GM12878 (cell line): ENCODE measurements around the gene RAB36. TPM values are rescaled to one million over a fixed set of nuclear protein-coding genes. Genes with fewer than 3 reads are reported as not detected.
A peak's percentile ranks its signal among the peaks of the same experiment; 100 is the strongest.

ENCODE experiments used
- ATAC-seq: fragments of 200-7000 bp; cut with Tn5 transposase; 3 replicates; pipeline ENCODE4 v1.9.1; 2020; ENCODE audit warnings: mild to moderate bottlenecking, moderate library complexity
- BruUV-seq: library from RNA; stranded (reverse); fragments of 400-500 nt; replicated peaks from 2 replicates; lab custom pipeline; 2021; lab: Mats Ljungman, UMichigan
- CTCF ChIA-PET: fragments of 300-600 bp; sonication (Branson Sonifier 250); formaldehyde crosslinking; extraction: SDS; loops from one replicate; lab custom pipeline; 2021; ENCODE audit warnings: inconsistent platforms; lab: Yijun Ruan, JAX
- POLR2A ChIA-PET: fragments of 350-600 bp; formaldehyde crosslinking; extraction: SDS; loops from one replicate; lab custom pipeline; 2021; ENCODE audit warnings: inconsistent platforms; lab: Charles Lee
- RAD21 ChIA-PET: fragments of 300-600 bp; sonication (Branson Sonifier 250); formaldehyde crosslinking; loops from one replicate; lab custom pipeline; 2023; ENCODE audit warnings: antibody characterized with exemption; ENCODE audit not compliant: unreplicated experiment; lab: Charles Lee
- SMC1A ChIA-PET: fragments of 300-600 bp; sonication (Branson Sonifier 250); formaldehyde crosslinking; loops from one replicate; lab custom pipeline; 2023; ENCODE audit not compliant: unreplicated experiment, uncharacterized antibody; lab: Charles Lee
- DNase-seq: peaks from one replicate; pipeline ENCODE4 v3.0.0-alpha.2; 2011; ENCODE audit warnings: low read depth, low spot score
- FAIRE-seq: peaks from 3 replicates; lab custom pipeline; 2011; peaks lifted over from hg19 to GRCh38; lab: Jason Lieb, UNC
- H2AFZ ChIP-seq: 2 replicates; pipeline ENCODE4 v1.6.0; 2011; ENCODE audit warnings: low read depth, low read length, control low read depth; ENCODE audit not compliant: control insufficient read depth
- H3K27ac ChIP-seq: 2 replicates; pipeline ENCODE4 v1.5.1; 2011; ENCODE audit warnings: control low read depth; ENCODE audit not compliant: control insufficient read depth, insufficient read depth
- H3K27me3 ChIP-seq, 2 experiments: replicated peaks in 1 of 2; 2 replicates each; pipeline versions ENCODE4 v1.6.0 to v1.6.1; 2011; ENCODE audit warnings: low read length in 1 of 2; ENCODE audit not compliant: control insufficient read depth in 2 of 2, insufficient read depth in 2 of 2
- H3K36me3 ChIP-seq, 2 experiments: 2 replicates each; pipeline ENCODE4 v1.5.1; 2011; ENCODE audit warnings: low read length in 1 of 2; ENCODE audit not compliant: control insufficient read depth in 2 of 2, insufficient read depth in 2 of 2
- H3K4me1 ChIP-seq: 2 replicates; pipeline ENCODE4 v1.6.1; 2011; ENCODE audit warnings: mild to moderate bottlenecking, low read length, moderate library complexity, mixed read lengths; ENCODE audit not compliant: control insufficient read depth, insufficient read depth
- H3K4me2 ChIP-seq: 2 replicates; pipeline ENCODE4 v1.6.0; 2011; ENCODE audit warnings: control low read depth; ENCODE audit not compliant: control insufficient read depth, insufficient read depth
- H3K4me3 ChIP-seq: fragments of 200-600 bp; sonication (generic); 2 replicates; pipeline ENCODE4 v1.5.1; 2016
- H3K79me2 ChIP-seq: 2 replicates; pipeline ENCODE4 v1.6.0; 2011; ENCODE audit warnings: low read length; ENCODE audit not compliant: control insufficient read depth, insufficient read depth
- H3K9ac ChIP-seq: 2 replicates; pipeline ENCODE4 v1.8.0; 2011; ENCODE audit warnings: low read length, control low read depth, mixed read lengths; ENCODE audit not compliant: control insufficient read depth, insufficient read depth
- H3K9me3 ChIP-seq: replicated peaks from 3 replicates; pipeline ENCODE4 v1.5.1; 2011; ENCODE audit warnings: mild to moderate bottlenecking, low read length; ENCODE audit not compliant: control insufficient read depth, insufficient read depth
- H4K20me1 ChIP-seq: 2 replicates; pipeline ENCODE4 v1.6.0; 2011; ENCODE audit not compliant: control insufficient read depth, insufficient read depth
- ATF7 ChIP-seq: fragments of 450-650 bp; IDR thresholded peaks from 2 replicates; pipeline ENCODE4 v1.6.1; 2016; ENCODE audit warnings: low read depth, mild to moderate bottlenecking
- CBX5 ChIP-seq: sonication (generic); IDR thresholded peaks from 2 replicates; pipeline ENCODE4 v1.6.1; 2016; ENCODE audit warnings: low read depth, moderate library complexity, mild to moderate bottlenecking, inconsistent platforms
- IKZF2 ChIP-seq, 2 experiments: fragments of 450-650 bp; IDR thresholded peaks; 2 replicates each; pipeline ENCODE4 v1.6.1; 2017; ENCODE audit warnings: mild to moderate bottlenecking in 2 of 2, moderate library complexity in 2 of 2
- SPI1 ChIP-seq: IDR thresholded peaks from 2 replicates; pipeline ENCODE4 v1.6.1; 2011; ENCODE audit warnings: low read depth, mild to moderate bottlenecking, low read length, moderate library complexity, borderline replicate concordance; ENCODE audit not compliant: insufficient read depth
- TCF7 ChIP-seq: IDR thresholded peaks from 2 replicates; pipeline ENCODE4 v1.6.1; 2014; ENCODE audit warnings: antibody characterized with exemption, borderline replicate concordance
- WGBS: methylation state at CpG from one replicate; pipeline ENCODE4 v1.1.6; 2016; ENCODE audit warnings: low lambda C conversion rate; ENCODE audit not compliant: insufficient replicate concordance, insufficient coverage; ENCODE audit errors: missing lambda C conversion rate; 5-methylcytosine and 5-hydroxymethylcytosine counted together
- in situ Hi-C: fragments of 300-500 bp; cut with MboI; formaldehyde crosslinking; loops from 9 replicates; pipeline ENCODE4 v1.14.3; 2018; ENCODE audit warnings: mixed read lengths
- intact Hi-C: fragments of 100-400 bp; cut with micrococcal nuclease; formaldehyde crosslinking; loops from one replicate; pipeline ENCODE4 v1.14.2; 2022; ENCODE audit not compliant: unreplicated experiment
- polyA plus RNA-seq, 11 experiments: library from polyadenylated mRNA; depleted of rRNA in 4 of 11; unstranded in 6 of 11; stranded (reverse) in 5 of 11; fragments of >200 nt; fragmentation: Nextera tagmentation in 4 of 11; fragmentation: Illumina TruSeq in 1 of 11; extraction: Ambion mirVana in 4 of 11; extraction: Trizol in 1 of 11; gene quantifications; 1 replicate in 1 of 11; 2 replicates in 10 of 11; pipeline versions ENCODE4 v1.2.1 to v1.2.3, GENCODE V29; 2011 to 2016; ENCODE audit warnings: inconsistent platforms in 2 of 11, missing spikeins in 2 of 11, low read depth in 1 of 11
- total RNA-seq, 4 experiments: library from RNA; depleted of rRNA in 3 of 4; stranded (reverse); fragments of >200 nt in 3 of 4; fragmentation: Illumina TruSeq in 1 of 4; extraction: Trizol in 1 of 4; gene quantifications; 2 replicates each; pipeline versions ENCODE4 v1.2.1 to v1.2.3, GENCODE V29; 2013 to 2021
- TF ChIP-seq, protein P1 (sequence below): IDR thresholded peaks from 2 replicates; pipeline ENCODE4 v1.6.1; 2012; ENCODE audit warnings: low read length, inconsistent platforms
- TF ChIP-seq, protein P2 (sequence below), 3 experiments: IDR thresholded peaks in 2 of 3; conservative IDR thresholded peaks in 1 of 3; 2 replicates each; pipeline ENCODE4 v1.5.1; 2011; ENCODE audit warnings: low read depth in 3 of 3, low read length in 3 of 3, mild to moderate bottlenecking in 3 of 3, control low read depth in 2 of 3, moderate library complexity in 2 of 3, inconsistent platforms in 1 of 3, mixed read lengths in 1 of 3; ENCODE audit not compliant: control insufficient read depth in 2 of 3, insufficient read depth in 1 of 3; ENCODE audit errors: extremely low read depth in 1 of 3

The RAB36 gene
- total and polyA plus RNA-seq, 10 of the 15 experiments (the other 5 are each of a cell fraction or from before 2014, with no cell fraction given): 0.31 to 2.7 (median 1.1) TPM

DNA sequence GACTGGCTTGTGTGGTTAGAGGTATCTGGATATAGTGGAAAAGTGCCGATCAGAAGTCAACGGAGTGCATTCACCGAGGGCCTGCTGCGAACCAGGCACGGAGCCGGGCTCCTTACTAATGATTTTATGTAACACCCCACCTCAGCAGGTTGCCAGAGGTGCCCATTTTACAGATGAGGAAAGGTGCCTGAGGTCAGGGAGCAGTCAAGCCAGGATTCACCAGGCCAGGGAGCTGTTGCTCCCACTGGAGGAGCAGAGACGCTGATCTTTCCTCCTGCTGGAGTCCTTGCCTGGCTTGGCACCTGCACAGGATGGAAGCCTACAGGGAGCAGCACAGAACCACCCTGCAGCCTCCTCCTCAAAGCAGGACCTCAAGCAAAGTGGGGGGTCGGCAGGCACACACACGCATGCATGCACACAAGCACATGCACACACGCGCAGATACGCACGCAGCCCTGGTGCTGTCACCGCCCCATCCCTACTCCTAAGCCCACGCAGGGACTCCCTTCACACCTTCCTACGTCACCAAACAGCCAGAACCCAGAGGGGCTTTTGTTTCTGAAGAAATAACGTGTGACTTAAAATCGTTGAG, 19.7 kb upstream of the RAB36 start (continued):
- TF ChIP-seq ATF7 (no peak), SPI1 (no peak), CBX5 (no peak), IKZF2 (IDR thresholded peaks at IDR 0.05) (no peak)
- TF ChIP-seq, protein P1, sequence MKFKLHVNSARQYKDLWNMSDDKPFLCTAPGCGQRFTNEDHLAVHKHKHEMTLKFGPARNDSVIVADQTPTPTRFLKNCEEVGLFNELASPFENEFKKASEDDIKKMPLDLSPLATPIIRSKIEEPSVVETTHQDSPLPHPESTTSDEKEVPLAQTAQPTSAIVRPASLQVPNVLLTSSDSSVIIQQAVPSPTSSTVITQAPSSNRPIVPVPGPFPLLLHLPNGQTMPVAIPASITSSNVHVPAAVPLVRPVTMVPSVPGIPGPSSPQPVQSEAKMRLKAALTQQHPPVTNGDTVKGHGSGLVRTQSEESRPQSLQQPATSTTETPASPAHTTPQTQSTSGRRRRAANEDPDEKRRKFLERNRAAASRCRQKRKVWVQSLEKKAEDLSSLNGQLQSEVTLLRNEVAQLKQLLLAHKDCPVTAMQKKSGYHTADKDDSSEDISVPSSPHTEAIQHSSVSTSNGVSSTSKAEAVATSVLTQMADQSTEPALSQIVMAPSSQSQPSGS: no peak

DNA sequence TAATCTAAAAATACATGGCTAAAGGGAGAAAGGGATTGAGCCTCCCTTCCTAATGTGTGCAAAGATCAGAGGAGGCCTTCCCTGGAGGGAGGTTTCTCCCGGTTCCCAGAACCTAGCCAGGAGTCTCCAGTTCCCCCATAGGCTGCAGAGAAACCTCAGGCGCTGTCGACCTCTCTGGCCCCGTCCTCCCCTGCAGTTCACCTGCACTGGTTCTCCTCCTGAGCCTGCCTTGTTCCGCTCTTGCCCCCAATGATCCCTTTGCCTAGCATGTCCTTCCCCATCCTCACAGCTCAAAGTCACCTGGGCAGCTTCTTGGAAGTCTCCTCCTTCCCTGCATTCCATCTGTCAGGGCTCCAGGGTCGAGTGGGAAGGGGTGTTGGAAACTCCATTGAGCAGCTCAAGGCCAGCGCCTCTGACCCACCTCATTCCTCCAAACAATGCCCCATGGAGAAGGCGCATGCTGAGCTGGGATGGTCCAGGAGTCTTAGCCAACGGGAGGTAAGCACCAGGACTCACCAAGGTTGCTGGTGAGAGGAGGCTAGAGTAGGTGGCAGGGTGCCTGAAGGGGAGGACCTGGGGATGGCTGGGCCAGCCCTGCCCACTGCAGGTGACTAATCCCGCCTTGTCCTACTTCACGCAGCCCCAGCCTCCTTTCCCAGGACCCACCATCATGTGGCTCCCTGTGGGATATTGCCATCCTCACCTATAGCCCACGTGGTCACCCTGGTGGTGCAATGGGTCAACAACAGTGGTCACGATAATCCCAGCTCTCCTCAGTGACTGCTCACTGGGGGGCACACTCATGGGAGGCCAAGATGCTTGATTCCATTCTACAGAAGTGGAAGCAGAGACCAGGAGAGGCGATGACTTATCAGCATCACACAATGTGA, 18.9 kb upstream of the RAB36 start:
- intact Hi-C loops: loop anchor here (10.0 kb wide), 3 partner anchors 282 to 352 kb away; no protein-coding TSS in a partner anchor
- no peak overlapping the region for H2AFZ ChIP-seq
- DNase-seq: no peak
- no peaks in the 10 kb centered on the region for H3K4me1 ChIP-seq
- no peak for FAIRE-seq
- SMC1A ChIA-PET: interaction anchor here (1.0 to 8.6 kb wide), 4 partner anchors 12 to 169 kb away, joined by 3 to 277 read pairs (median 6); no protein-coding TSS in a partner anchor
- no peak for TF ChIP-seq TCF7
- TF ChIP-seq, protein P2, sequence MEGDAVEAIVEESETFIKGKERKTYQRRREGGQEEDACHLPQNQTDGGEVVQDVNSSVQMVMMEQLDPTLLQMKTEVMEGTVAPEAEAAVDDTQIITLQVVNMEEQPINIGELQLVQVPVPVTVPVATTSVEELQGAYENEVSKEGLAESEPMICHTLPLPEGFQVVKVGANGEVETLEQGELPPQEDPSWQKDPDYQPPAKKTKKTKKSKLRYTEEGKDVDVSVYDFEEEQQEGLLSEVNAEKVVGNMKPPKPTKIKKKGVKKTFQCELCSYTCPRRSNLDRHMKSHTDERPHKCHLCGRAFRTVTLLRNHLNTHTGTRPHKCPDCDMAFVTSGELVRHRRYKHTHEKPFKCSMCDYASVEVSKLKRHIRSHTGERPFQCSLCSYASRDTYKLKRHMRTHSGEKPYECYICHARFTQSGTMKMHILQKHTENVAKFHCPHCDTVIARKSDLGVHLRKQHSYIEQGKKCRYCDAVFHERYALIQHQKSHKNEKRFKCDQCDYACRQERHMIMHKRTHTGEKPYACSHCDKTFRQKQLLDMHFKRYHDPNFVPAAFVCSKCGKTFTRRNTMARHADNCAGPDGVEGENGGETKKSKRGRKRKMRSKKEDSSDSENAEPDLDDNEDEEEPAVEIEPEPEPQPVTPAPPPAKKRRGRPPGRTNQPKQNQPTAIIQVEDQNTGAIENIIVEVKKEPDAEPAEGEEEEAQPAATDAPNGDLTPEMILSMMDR (IDR thresholded peaks at IDR 0.05 in 2 of 3, conservative IDR thresholded peaks at IDR 0.05 in 1 of 3; ENCODE audit: control insufficient read depth in 2 of 3, extremely low read depth in 1 of 3, insufficient read depth in 1 of 3, low read depth in 3 of 3, low read length in 3 of 3): 0 out of 6 replicates have a peak, but pooled peaks of 1 of the 3 experiments have one; percentile 4
- CTCF ChIA-PET: interaction anchor here (0.8 to 11.1 kb wide), 8 partner anchors 12 to 280 kb away, joined by 3 to 539 read pairs (median 6); no protein-coding TSS in a partner anchor
- RAD21 ChIA-PET: interaction anchor here (1.0 to 13.5 kb wide), 3 partner anchors 8 to 259 kb away, joined by 3 to 281 read pairs (median 9); no protein-coding TSS in a partner anchor
- H3K36me3 ChIP-seq: no peaks in the 10 kb centered on the region
- H3K9ac ChIP-seq: no peak overlapping the region
- no peak for ATAC-seq
- POLR2A ChIA-PET: interaction anchor here (1.2 to 3.8 kb wide), 2 partner anchors 167 to 172 kb away, joined by 3 to 17 read pairs; no protein-coding TSS in a partner anchor
- H3K79me2 ChIP-seq: no peaks in the 10 kb centered on the region
- BruUV-seq: no TSS peak
- H3K9me3 ChIP-seq: no peaks in the 10 kb centered on the region
- no peak overlapping the region for H3K4me3 ChIP-seq
- 39% methylated on average over 14 of the region's 14 CpGs for WGBS
- H3K27ac ChIP-seq: no peak overlapping the region
- no peak overlapping the region for H3K4me2 ChIP-seq
- no peaks in the 10 kb centered on the region for H4K20me1 ChIP-seq
- in situ Hi-C loops: loop anchor here (5.0 to 10.0 kb wide), 3 partner anchors 164 to 944 kb away; no protein-coding TSS in a partner anchor
- no peaks in the 10 kb centered on the region for H3K27me3 ChIP-seq
